T-helper 1 cell treated with Interleukin-12 subunit alpha and Interleukin-12 subunit beta and Interleukin-4 antibody, amounts not matched to agents 30 ng/mL and 1 ng/mL, for 36 hours (primary cell): ENCODE measurements around the gene MAGEA4. TPM values are rescaled to one million over a fixed set of nuclear protein-coding genes. Genes with fewer than 3 reads are reported as not detected.
"Not testable (repeated sequence)": the region's sequence is repeated elsewhere in the genome, so short reads cannot be mapped to it uniquely, and the experiment has no call there.

Experiments used
- intact Hi-C: fragments of 100-400 bp; cut with micrococcal nuclease; formaldehyde crosslinking; loops from one replicate; pipeline ENCODE4 v1.15.1; 2024
- total RNA-seq: library from RNA; stranded (reverse); gene quantifications from 2 replicates; pipeline ENCODE4 v1.2.3, GENCODE V29; 2022

Gene MAGEA4
- not detected in 2 replicates for total RNA-seq

- intact Hi-C loops = no loop called here
Measured at GRCh38 chrX:151912780-151913179, at the start of gene MAGEA4. Gene MAGEA4, plus strand, starts transcription at chrX:151912889. Its CDS starts 10,776 bp downstream, at chrX:151923665.

DNA sequence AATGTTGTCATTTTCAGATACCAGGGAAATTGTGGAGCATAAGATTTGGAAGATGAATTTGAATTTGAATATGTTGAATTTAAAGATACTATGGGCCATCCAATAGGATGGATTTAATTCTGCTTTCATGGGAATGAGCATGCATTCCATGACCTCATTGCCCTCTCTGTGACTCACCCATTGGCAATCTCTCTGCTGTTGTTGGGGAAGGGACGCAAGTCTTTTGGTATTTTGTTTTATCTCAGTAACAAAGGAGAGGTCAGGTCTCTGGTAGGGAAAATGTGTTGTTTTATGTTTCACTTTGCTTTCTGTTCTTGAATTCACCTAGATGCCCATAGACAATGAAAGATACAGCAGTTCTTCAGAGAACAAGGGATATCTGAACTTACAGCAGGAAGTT lies 42.1 kb upstream of the MAGEA4 start:
- intact Hi-C loops = no loop called here

GRCh38 chrX:151871244-151871643 lies 41.4 kb upstream of the MAGEA4 start:
- intact Hi-C loops = no loop called here

GRCh38 chrX:151873096-151873495 lies 39.6 kb upstream of the MAGEA4 start:
- intact Hi-C loops = no loop called here

GRCh38 chrX:151875270-151876026 lies 37.2 kb upstream of the MAGEA4 start:
- intact Hi-C loops = no loop called here

DNA sequence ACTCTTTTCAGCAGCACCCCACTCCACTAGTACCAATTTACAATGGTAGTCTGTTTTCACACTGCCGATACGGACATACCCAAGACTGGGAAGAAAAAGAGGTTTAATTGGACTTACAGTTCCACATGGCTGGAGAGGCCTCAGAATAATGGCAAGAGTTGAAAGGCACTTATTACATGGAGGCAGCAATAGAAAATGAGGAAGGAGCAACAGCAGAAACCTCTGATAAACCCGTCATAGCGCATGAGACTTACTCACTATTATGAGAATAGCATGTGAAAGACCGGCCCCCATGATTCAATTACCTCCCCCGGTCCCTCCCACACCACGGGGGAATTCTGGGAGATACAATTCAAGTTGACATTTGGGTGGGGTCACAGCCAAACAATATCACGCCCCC lies 34.1 kb upstream of the MAGEA4 start:
- intact Hi-C loops = no loop called here

DNA sequence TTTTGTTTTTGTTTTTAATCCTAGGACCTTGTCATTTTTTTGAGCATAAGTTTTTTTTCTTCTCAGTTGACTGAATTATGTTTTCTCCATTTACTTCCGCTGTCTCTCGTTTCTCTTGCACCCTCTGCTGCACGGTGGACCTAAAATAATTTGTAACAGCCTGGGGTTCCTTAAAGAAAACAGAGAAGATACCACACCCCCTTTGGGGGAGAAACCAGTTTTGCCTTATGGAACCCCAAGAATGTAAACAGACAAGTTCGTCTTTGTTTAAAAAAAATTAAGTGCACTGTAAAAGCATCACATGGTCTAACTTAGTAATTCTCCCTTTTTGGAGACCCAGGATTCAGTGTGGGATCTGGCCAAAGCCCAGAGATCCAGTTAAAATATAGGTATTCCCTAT lies 32.8 kb upstream of the MAGEA4 start:
- intact Hi-C loops = no loop called here

DNA sequence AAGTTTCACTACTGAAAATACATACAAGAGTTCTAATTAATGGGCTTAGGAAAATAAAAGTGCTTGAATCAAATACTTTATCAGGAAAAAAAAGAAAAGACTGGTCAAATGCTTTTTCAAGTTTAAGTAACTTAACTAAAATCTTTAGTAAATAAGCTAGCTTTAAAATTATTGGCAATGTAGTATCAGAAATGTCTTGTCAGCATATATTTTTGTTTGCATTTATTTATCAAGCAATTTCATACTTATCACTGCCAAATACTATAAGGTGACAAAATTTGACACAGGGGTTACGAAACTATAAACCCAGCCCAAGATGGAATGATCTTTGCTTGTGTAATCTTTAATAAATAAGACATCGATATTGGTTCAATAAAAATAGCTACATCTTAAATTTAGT lies 31.8 kb upstream of the MAGEA4 start:
- intact Hi-C loops = no loop called here

- intact Hi-C loops = no loop called here
Measured at GRCh38 chrX:151889421-151889820, 23.3 kb upstream of the MAGEA4 start.

DNA sequence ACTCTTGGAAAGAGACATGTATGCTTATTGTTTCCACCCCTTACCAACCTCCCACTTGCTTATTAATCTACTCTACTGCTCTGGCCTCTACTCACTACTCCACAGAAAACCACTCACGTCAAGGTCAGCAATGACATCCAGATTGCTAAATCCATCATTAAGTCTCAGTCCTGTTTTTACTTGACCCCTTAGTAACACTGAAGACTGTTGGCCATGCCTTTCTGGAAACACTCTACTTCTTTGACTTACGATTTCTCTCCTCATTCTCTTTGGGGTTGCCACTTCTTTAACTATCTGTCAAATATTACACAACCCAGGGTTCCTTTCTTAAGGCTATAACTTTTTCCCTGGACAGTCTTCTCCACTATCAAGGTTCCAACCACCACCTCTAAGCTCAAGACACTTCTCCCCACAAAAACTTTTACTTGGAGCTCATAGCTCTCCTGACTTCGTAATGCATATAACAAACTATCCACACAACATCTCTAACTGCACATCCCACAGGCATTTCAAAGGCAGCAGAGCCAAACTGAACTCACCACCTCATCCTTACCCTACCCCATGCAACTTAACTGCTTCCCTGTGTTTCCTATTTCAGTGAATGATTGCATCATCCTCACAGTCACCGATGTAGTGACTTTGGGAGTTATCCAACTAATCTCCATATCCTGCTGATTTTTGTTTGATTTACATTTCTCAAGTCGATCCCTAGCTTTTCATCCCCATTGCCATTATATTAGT lies 15.8 kb upstream of the MAGEA4 start:
- intact Hi-C loops = no loop called here

DNA sequence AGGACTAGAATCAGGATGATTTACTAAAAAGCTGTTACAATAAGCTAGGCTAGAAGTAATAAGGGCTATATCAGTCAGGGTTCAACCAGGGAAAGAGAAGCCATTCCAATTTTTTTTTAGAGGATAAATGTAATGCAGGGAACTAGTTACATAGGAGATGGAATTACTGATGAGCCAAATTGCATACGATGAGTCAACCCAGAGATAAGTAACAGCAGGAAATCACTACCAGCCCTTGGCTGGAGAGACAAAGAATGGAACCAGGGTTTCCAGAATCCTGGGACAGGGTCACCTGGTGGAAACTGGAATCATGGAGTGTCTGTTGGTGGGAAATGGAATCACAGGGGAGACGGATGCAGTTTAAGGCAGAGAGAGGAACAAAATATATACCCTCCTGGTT lies 13.1 kb upstream of the MAGEA4 start:
- intact Hi-C loops = no loop called here

GRCh38 chrX:151901826-151902225 lies 10.9 kb upstream of the MAGEA4 start:
- intact Hi-C loops = no loop called here

DNA sequence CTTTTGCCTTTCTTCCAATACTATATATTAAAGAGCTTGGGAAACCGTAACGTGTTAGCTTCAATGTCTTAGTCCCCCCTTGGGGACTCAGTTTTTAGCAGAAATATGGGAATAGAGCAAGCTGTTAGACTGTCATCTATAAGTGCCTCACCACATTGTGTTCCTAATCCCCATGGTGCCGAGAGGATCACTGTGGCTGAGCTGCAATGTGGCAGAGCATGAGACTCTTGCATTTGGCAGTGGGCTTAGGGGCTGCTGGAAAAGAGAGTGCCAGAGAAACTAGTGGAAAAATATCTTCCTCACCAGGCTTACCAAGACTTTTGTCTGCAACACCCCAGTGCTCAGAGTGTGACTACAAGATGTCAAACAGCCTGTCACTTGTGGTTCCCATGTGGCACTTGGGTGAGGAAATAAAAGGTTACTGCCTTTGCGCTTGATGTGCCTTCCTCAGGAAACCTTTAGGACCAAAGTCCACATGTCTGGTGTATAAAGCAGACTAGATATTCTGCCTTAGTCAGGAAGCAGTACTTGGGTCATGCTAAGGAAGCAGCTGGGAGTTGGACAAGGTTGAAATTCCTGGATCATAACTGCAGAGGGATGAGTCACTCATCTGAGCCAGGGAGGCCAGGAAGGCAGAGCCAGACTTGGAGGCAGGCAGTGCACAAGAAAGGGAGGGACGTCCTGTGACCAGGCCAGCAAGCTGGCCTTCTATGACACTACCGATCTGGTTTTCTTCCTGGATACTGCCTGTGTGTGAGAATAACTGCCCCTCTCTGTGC lies 9.7 kb upstream of the MAGEA4 start:
- intact Hi-C loops = no loop called here

DNA sequence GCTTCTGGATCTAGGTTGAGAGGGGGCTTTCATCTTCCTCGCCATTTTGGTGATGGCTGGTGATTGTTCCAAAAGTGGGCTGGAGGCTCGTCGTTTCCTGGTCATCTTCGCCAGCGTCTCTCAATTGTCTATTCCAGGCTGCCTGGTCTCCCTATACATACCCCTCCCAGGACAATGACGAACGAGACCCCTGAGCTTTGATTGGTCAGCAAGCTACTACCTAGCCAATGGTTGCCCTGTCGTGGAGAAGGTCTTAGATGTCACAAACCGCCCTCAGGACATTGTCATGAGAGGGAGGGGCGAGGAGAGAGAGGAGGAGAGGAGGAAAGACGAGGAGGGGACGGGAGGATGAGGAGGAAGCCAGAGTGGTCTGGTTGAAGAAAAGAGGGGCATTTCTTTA lies 7.7 kb upstream of the MAGEA4 start:
- intact Hi-C loops = no loop called here

- intact Hi-C loops = no loop called here
Measured at GRCh38 chrX:151912221-151912620, 468 bp upstream of the MAGEA4 start.

DNA sequence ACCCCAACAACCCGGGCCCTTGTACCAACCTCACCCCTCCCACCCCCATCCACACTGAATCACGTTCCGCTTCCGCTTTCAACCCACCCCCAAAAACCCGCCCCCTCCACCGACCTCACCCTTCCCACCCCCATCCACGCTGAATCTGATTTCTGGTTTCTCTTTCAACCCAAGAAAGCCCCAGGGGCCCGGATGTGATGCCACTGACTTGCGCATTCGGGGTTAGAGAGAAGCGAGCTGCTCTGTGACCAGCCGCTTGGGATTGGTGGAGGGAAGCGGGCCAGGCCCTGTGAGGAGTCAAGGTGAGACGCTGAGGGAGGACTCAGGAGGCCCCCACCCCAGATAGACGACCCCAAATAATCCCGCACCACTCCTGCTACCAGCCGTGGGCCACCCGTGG lies 6.0 kb downstream of the MAGEA4 start:
- intact Hi-C loops = not testable (repeated sequence)

- intact Hi-C loops = no loop called here
Measured at GRCh38 chrX:151919610-151920009, 6.9 kb downstream of the MAGEA4 start.

DNA sequence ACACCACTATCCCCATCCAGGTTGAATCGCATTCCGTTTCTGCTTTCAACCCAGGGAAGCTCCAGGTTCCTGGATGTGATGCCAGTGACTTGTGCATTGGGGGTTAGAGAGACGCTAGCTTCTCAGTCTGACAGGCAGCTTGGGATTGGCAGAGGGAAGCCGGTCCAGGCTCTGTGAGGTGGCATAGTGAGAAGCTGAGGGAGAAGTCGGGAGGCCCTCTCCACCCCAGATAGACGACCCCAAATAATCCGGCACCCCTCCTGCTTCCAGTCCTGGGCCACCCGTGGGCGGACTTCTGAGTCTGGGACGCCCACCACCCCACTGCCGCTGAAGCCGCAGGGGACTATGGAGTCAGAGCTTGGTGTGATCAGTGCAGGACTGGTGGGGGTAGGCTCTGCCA lies 7.4 kb downstream of the MAGEA4 start:
- intact Hi-C loops = no loop called here

DNA sequence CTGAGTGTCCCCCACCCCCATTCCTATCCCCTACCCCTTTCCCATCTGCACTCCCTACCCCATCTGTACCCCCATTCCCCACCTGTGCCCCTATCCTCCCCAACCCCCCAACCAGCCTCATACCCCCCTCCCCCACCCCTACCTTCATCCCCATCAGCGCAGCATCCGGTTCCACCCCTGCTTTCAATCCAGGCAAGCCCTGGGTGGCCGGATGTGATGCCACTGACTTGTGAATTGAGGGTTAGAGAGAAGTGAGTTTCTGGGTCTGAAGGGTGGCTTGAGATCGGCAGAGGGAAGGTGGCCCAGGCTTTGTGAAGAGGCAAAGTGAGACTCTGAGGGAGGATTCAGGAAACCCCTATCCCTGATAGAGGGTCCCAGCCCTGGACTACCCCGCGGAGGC lies 7.8 kb downstream of the MAGEA4 start:
- intact Hi-C loops = no loop called here

DNA sequence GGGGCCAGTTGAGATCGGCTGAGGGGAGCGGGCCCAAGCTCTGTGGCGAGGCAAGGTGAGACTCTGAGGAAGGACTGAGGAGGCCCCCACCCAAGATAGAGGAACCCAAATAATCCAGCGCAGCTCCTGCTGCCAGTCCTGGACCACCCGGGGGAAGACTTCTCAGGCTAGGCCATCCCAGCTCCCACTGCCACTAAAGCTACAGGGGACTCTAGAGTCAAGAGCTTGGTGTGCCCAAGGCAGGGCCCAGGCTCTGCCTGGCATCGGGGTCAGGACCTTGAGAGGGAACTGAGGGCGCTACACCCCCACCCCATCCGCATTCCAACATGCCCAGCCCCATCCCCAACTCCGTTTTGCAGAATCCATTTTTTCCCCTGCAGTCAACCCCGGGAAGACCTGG lies 8.6 kb downstream of the MAGEA4 start:
- intact Hi-C loops = no loop called here

DNA sequence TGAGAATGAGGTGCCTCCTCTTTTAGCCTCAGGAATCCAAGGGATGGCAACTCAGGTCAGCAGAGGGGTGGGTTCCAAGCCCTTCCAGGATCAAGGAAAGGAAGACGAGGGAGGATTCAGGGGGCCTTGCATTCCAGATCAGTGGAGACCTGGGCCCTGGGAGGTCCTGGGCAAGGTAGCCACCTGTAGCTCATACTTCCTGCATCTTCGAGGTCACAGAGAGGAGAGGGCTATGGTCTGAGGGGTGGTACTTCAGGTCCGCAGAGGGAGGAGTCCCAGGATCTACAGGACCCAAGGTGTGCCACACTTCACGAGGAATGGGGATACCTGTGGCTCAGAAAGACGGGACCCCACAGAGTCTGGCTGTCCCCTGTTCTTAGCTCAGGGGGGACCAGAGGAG lies 9.2 kb downstream of the MAGEA4 start:
- intact Hi-C loops = no loop called here

DNA sequence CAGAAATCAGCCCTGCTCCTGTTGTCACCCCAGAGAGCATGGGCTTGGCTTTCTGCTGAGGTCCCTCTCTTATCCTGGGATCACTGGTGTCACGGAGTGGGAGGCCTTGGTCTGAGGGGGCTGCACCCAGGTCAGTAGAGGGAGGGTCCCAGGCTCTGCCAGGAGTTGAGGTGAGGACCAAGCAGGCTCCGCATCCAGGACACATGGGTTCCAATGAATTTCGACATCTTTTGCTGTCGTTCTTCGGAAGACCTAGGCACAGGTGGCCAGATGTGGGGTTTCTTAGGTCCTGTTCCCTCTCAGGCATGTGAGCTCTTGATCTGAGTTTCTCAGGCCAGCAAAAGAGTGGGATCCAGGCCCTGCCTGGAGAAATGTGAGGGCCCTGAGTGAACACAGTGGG lies 10.0 kb downstream of the MAGEA4 start:
- intact Hi-C loops = no loop called here
